GM21737 (cell line): ENCODE measurements around the gene GSTM4.
"Not testable (repeated sequence)": the region's sequence is repeated elsewhere in the genome, so short reads cannot be mapped to it uniquely, and the experiment has no call there.

Source experiments
- ATAC-seq: cut with Tn5 transposase; IDR thresholded peaks from one replicate; pipeline ENCODE4 v1.9.1; 2021; ENCODE audit warnings: mild to moderate bottlenecking, moderate library complexity; ENCODE audit not compliant: unreplicated experiment

The GSTM4 gene

GRCh38 chr1:109660691-109661026, 4.8 kb downstream of the GSTM4 start:
- ATAC-seq = not testable (repeated sequence)

GRCh38 chr1:109661391-109661790, 5.5 kb downstream of the GSTM4 start:
- no peak for ATAC-seq

GRCh38 chr1:109664671-109665070, 8.8 kb downstream of the GSTM4 start:
- no peak for ATAC-seq

GRCh38 chr1:109667452-109668122, 11.7 kb downstream of the GSTM4 start, which contains the start of gene GSTM2:
TSS of gene GSTM2 (plus strand) at chr1:109668057. CDS start at chr1:109668116, 59 bp downstream.
- peak; percentile 92 for ATAC-seq

GRCh38 chr1:109668123-109668775, 12.3 kb downstream of the GSTM4 start:
- ATAC-seq = peak; percentile 11

GRCh38 chr1:109669246-109669948, 13.5 kb downstream of the GSTM4 start:
- no peak for ATAC-seq

- ATAC-seq = not testable (repeated sequence)
These were observed 14.0 kb downstream of the GSTM4 start for GRCh38 chr1:109669949-109670302.

- ATAC-seq = no peak
These were observed 15.2 kb downstream of the GSTM4 start for GRCh38 chr1:109671067-109671466.

- ATAC-seq = not testable (repeated sequence)
These were observed 18.0 kb downstream of the GSTM4 start for GRCh38 chr1:109673861-109674260.

- not testable (repeated sequence) for ATAC-seq
These were observed 20.9 kb downstream of the GSTM4 start for GRCh38 chr1:109676683-109677381.

- no peak for ATAC-seq
These were observed 21.6 kb downstream of the GSTM4 start for GRCh38 chr1:109677459-109677858.

GRCh38 chr1:109678637-109679036, 22.7 kb downstream of the GSTM4 start:
- ATAC-seq = not testable (repeated sequence)

- ATAC-seq = not testable (repeated sequence)
These were observed 28.9 kb downstream of the GSTM4 start for GRCh38 chr1:109684777-109685176.

GRCh38 chr1:109685399-109685798, 29.5 kb downstream of the GSTM4 start:
- not testable (repeated sequence) for ATAC-seq

GRCh38 chr1:109685890-109686289, 30.0 kb downstream of the GSTM4 start:
- ATAC-seq = not testable (repeated sequence)

GRCh38 chr1:109687109-109687508, 31.2 kb downstream of the GSTM4 start:
- not testable (repeated sequence) for ATAC-seq

GRCh38 chr1:109687641-109688499, 32.0 kb downstream of the GSTM4 start, which contains the start of gene GSTM1:
TSS of gene GSTM1 (plus strand) at chr1:109687817. CDS start at chr1:109687874, 57 bp downstream.
- peak; percentile 99 for ATAC-seq

GRCh38 chr1:109689844-109690405, 34.0 kb downstream of the GSTM4 start:
- no peak for ATAC-seq

GRCh38 chr1:109691759-109692158, 35.9 kb downstream of the GSTM4 start:
- no peak for ATAC-seq

- not testable (repeated sequence) for ATAC-seq
These were observed 38.5 kb downstream of the GSTM4 start for GRCh38 chr1:109694400-109694799.
